Articular chondrocyte of knee joint (primary cell): Measurements from ENCODE around the gene NODAL. TPM values are rescaled to one million over a fixed set of nuclear protein-coding genes. Genes with fewer than 3 reads are reported as not detected.

ENCODE experiments used
- total RNA-seq: library from RNA; depleted of rRNA; stranded (reverse); fragments of >200 nt; gene quantifications from 2 replicates; pipeline ENCODE4 v1.2.3, GENCODE V29; 2012

Gene NODAL
- not detected in 2 replicates for total RNA-seq

DNA sequence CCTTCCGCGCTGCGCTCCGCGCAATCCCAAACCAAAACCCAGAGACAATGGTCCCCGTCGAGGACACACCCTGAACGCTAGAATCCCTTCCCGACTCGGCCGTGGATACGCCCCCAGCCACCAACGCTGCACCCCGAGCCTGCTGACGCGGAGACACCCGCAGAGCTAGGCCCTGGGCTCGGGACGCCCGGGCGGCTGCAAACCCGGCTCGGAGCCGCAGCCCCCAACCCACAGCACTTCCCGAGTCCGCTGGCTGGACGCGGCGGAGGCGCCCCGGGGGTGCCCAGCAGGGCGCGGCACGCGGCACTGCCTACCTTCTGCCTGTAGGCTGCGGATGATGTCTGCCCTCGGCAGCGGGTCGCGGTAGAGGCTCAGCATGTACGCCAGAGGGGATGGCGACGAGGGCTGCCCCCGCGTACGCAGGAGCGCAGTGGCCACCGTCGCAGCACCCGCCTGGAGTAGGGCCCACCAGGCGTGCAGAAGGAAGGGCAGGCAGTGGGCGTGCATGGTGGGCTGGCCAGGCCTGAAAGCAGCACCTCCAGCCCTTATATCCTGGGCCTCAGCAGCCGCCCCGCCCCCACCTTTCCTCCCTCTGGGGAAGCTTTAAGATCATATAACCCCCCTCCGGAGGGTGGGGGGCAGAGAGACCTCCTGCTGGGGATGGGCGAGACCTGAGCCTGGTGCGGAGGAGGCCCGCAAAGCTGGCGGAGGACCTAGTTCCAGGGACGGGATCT, at the start of gene NODAL:
NODAL (minus strand) TSS at position 521 of the 734 bp plus-strand sequence; CDS start at position 507, 14 bp downstream.

DNA sequence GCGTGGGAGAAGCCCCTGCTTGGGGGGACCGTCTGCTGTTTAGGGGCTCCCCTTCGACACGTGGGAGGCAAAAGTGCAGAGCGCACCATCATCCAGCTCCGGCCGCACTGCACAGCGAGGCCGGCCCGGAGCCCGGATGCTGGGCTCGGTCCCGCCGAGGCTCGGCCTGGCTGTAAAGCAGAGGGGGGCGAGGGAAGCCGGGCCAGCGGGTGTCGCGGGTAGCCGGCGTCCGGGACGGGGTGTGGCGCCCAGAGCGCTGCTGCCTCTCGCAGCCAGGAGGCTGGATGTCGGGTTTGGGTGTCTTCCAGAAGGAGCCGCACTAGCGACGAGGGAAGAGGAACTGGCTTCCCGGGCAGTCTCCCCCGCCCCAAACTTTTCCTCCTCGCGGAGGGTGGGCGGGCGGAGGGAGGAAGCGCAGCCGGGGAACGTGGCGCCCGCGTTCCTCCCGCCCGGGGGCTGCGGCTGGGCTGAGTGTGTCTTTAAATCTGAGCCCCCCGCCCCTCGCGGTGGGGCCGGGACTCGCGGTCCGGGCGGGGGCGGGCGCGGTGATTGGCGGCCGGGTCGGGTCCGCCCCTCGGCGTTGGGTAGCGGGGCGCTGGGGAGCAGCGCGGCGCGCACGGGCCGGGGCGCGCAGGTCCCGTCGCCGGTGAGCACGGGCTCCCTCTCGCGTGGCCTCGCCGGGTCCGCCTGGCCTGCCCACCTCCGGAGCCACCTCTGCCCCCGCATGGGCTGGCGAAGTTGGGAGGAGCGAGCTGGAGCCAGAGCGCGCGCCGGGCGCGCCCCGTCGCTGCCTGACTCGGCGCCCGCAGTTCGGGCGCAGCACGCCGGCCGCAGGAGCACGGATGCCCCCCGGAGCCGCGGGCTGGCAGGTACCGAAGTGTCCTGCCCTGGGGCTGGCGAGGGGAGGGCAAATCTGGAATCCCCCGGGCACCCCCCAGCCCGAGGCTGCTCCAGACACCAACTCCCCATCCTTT, 37.0 kb upstream of the NODAL start, which contains the start of gene PALD1:
PALD1 (plus strand) TSS at position 577 of the 974 bp plus-strand sequence. CDS start 47,185 bp downstream, outside the sequence.

DNA sequence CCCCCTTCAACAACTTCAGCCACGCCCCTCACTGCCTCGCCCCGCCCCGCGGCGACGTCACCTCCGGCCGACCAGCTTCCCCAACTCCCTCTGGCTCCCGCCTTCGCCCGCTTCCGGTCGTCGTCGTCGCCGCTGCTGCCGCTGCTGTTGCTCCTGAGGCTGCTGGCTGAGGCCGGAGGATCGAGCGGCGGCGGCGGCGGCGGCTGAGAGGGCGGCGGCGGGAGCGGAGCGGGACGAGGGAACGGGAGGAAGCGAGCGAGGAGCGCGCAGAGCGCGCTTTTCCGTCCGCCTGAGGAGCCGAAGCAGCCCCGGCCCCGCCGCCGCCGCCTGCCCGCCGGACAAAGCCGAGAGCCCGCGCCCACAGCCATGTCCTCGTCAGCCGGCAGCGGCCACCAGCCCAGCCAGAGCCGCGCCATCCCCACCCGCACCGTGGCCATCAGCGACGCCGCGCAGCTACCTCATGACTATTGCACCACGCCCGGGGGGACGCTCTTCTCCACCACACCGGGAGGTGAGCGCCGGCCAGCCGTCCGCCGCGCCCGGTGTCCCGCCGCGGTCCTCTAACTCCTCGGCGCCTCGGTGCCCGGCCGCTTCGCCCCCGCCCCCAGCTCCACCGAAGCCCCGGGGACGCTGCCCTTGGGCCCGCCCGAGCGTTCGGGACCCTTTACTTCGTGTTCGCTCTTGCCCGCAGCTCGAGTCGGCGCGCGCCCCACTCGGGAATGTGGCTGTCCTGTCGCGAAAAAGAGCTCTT, 37.3 kb downstream of the NODAL start, which contains the start of gene EIF4EBP2:
EIF4EBP2 (plus strand) TSS at position 110 of the 751 bp plus-strand sequence; CDS start at position 367, 257 bp downstream.

Other genes with a start within 250 kb of the NODAL start
- gene PPA1, start 208.3 kb downstream of the NODAL start, total RNA-seq: 234 and 268 TPM in 2 replicates
- gene NPFFR1, start 157.7 kb downstream of the NODAL start, total RNA-seq: not detected in 2 replicates
- 5.2 and 6.4 TPM in 2 replicates for gene LRRC20, start 59.1 kb downstream of the NODAL start, total RNA-seq
- gene EIF4EBP2, start 37.5 kb downstream of the NODAL start, total RNA-seq: 54.6 and 56.0 TPM in 2 replicates
- 1.8 and 4.3 TPM in 2 replicates for gene PALD1, start 37.1 kb upstream of the NODAL start, total RNA-seq
- gene PRF1, start 161.1 kb upstream of the NODAL start, total RNA-seq: not detected in 2 replicates
- 0.86 and 0.91 TPM in 2 replicates for gene ADAMTS14, start 230.8 kb upstream of the NODAL start, total RNA-seq